ENCODE results near the gene SASH1. TPM values are rescaled to one million over a fixed set of nuclear protein-coding genes. Genes with fewer than 3 reads are reported as not detected.
"Not testable (repeated sequence)": the region's sequence is repeated elsewhere in the genome, so short reads cannot be mapped to it uniquely, and the experiment has no call there.

SASH1 gene
- total RNA-seq, 1 experiment from 2014 or later, result 6.1 TPM

- DNase-seq (ENCODE audit: low read depth), result no peak
- in situ Hi-C loops (cut with HindIII; ENCODE audit: low pct_unique_long_range_greater_than_20kb, low sequenced_read_pairs), result no loop called here
Observed at GRCh38 chr6:148389917-148390316, 47.3 kb downstream of the SASH1 start.

- DNase-seq (ENCODE audit: low read depth); in situ Hi-C loops (cut with HindIII; ENCODE audit: low pct_unique_long_range_greater_than_20kb, low sequenced_read_pairs): not testable (repeated sequence)
Observed at GRCh38 chr6:148392127-148392526, 49.5 kb downstream of the SASH1 start.

- no peak for DNase-seq (ENCODE audit: low read depth)
Observed at GRCh38 chr6:148392671-148393070, 50.0 kb downstream of the SASH1 start.

GRCh38 chr6:148395583-148396101, 53.0 kb downstream of the SASH1 start:
- in situ Hi-C loops (cut with HindIII; ENCODE audit: low pct_unique_long_range_greater_than_20kb, low sequenced_read_pairs), result no loop called here

More at GRCh38 chr6:148392671-148393070, 50.0 kb downstream of the SASH1 start:
- in situ Hi-C loops (cut with HindIII; ENCODE audit: low pct_unique_long_range_greater_than_20kb, low sequenced_read_pairs), result no loop called here

GRCh38 chr6:148396411-148396810, 53.8 kb downstream of the SASH1 start:
- no peak for DNase-seq (ENCODE audit: low read depth)

More at GRCh38 chr6:148395583-148396101, 53.0 kb downstream of the SASH1 start:
- no peak for DNase-seq (ENCODE audit: low read depth)

GRCh38 chr6:148396926-148397325, 54.3 kb downstream of the SASH1 start:
- in situ Hi-C loops (cut with HindIII; ENCODE audit: low pct_unique_long_range_greater_than_20kb, low sequenced_read_pairs), result no loop called here
- no peak for DNase-seq (ENCODE audit: low read depth)

More at GRCh38 chr6:148396411-148396810, 53.8 kb downstream of the SASH1 start:
- in situ Hi-C loops (cut with HindIII; ENCODE audit: low pct_unique_long_range_greater_than_20kb, low sequenced_read_pairs), result no loop called here

- DNase-seq (ENCODE audit: low read depth), result no peak
- in situ Hi-C loops (cut with HindIII; ENCODE audit: low pct_unique_long_range_greater_than_20kb, low sequenced_read_pairs), result no loop called here
Observed at GRCh38 chr6:148398244-148398643, 55.6 kb downstream of the SASH1 start.

GRCh38 chr6:148398678-148399077, 56.0 kb downstream of the SASH1 start:
- in situ Hi-C loops (cut with HindIII; ENCODE audit: low pct_unique_long_range_greater_than_20kb, low sequenced_read_pairs), result no loop called here
- DNase-seq (ENCODE audit: low read depth), result no peak

- in situ Hi-C loops (cut with HindIII; ENCODE audit: low pct_unique_long_range_greater_than_20kb, low sequenced_read_pairs), result no loop called here
- DNase-seq (ENCODE audit: low read depth), result no peak
Observed at GRCh38 chr6:148401571-148401970, 58.9 kb downstream of the SASH1 start.

GRCh38 chr6:148404456-148405054, 61.9 kb downstream of the SASH1 start:
- in situ Hi-C loops (cut with HindIII; ENCODE audit: low pct_unique_long_range_greater_than_20kb, low sequenced_read_pairs), result no loop called here
- DNase-seq (ENCODE audit: low read depth), result no peak

GRCh38 chr6:148405894-148406293, 63.3 kb downstream of the SASH1 start:
- in situ Hi-C loops (cut with HindIII; ENCODE audit: low pct_unique_long_range_greater_than_20kb, low sequenced_read_pairs), result no loop called here
- no peak for DNase-seq (ENCODE audit: low read depth)

- DNase-seq (ENCODE audit: low read depth), result no peak
- in situ Hi-C loops (cut with HindIII; ENCODE audit: low pct_unique_long_range_greater_than_20kb, low sequenced_read_pairs), result no loop called here
Observed at GRCh38 chr6:148406579-148407371, 64.1 kb downstream of the SASH1 start.

- DNase-seq (ENCODE audit: low read depth), result peak; percentile 14
Observed at GRCh38 chr6:148407372-148407771, 64.7 kb downstream of the SASH1 start.

GRCh38 chr6:148413321-148414091, 70.9 kb downstream of the SASH1 start:
- no peak for DNase-seq (ENCODE audit: low read depth)
- in situ Hi-C loops (cut with HindIII; ENCODE audit: low pct_unique_long_range_greater_than_20kb, low sequenced_read_pairs), result no loop called here

More at GRCh38 chr6:148407372-148407771, 64.7 kb downstream of the SASH1 start:
- in situ Hi-C loops (cut with HindIII; ENCODE audit: low pct_unique_long_range_greater_than_20kb, low sequenced_read_pairs), result no loop called here

GRCh38 chr6:148414092-148414489, 71.5 kb downstream of the SASH1 start:
- DNase-seq (ENCODE audit: low read depth), result no peak
- in situ Hi-C loops (cut with HindIII; ENCODE audit: low pct_unique_long_range_greater_than_20kb, low sequenced_read_pairs), result no loop called here

- DNase-seq (ENCODE audit: low read depth), result peak; percentile 47
- in situ Hi-C loops (cut with HindIII; ENCODE audit: low pct_unique_long_range_greater_than_20kb, low sequenced_read_pairs), result no loop called here
Observed at GRCh38 chr6:148414836-148415235, 72.2 kb downstream of the SASH1 start.

GRCh38 chr6:148415511-148416260, 73.0 kb downstream of the SASH1 start:
- no peak for DNase-seq (ENCODE audit: low read depth)
- in situ Hi-C loops (cut with HindIII; ENCODE audit: low pct_unique_long_range_greater_than_20kb, low sequenced_read_pairs), result no loop called here

GRCh38 chr6:148416330-148416965, 73.8 kb downstream of the SASH1 start:
- DNase-seq (ENCODE audit: low read depth), result no peak

More at GRCh38 chr6:148416330-148416965, 73.8 kb downstream of the SASH1 start:
- in situ Hi-C loops (cut with HindIII; ENCODE audit: low pct_unique_long_range_greater_than_20kb, low sequenced_read_pairs), result no loop called here
